Chondrocyte (in vitro differentiated cells): Measurements from ENCODE around the gene KCNN2. TPM values are rescaled to one million over a fixed set of nuclear protein-coding genes. Genes with fewer than 3 reads are reported as not detected.
A peak's percentile ranks its signal among the peaks of the same experiment; 100 is the strongest.

ENCODE experiments used
- DNase-seq: peaks from one replicate; pipeline ENCODE4 v3.0.0; 2021; ENCODE audit warnings: mixed read lengths, low spot score
- H3K27ac Mint-ChIP-seq: one replicate; pipeline ENCODE4 v1.8.0; 2021; ENCODE audit warnings: mild to moderate bottlenecking, moderate library complexity, mixed read lengths; ENCODE audit not compliant: unreplicated experiment
- H3K27me3 Mint-ChIP-seq: 2 replicates; pipeline ENCODE4 v1.8.0; 2021; ENCODE audit warnings: low read depth, mixed read lengths
- H3K36me3 Mint-ChIP-seq: 2 replicates; pipeline ENCODE4 v1.8.0; 2021; ENCODE audit warnings: low read depth, mixed read lengths
- H3K4me1 Mint-ChIP-seq: 2 replicates; pipeline ENCODE4 v1.8.0; 2021; ENCODE audit warnings: low read depth, mild to moderate bottlenecking, mixed read lengths
- H3K4me3 Mint-ChIP-seq: one replicate; pipeline ENCODE4 v1.8.0; 2021; ENCODE audit warnings: mild to moderate bottlenecking, moderate library complexity, mixed read lengths; ENCODE audit not compliant: unreplicated experiment
- H3K9me3 Mint-ChIP-seq: 2 replicates; pipeline ENCODE4 v1.8.0; 2021; ENCODE audit warnings: low read depth, mixed read lengths
- CTCF ChIP-seq: fragments of 200-600 bp; sonication (generic); IDR thresholded peaks from 2 replicates; pipeline ENCODE4 v1.5.0; 2021; ENCODE audit warnings: antibody characterized with exemption, mild to moderate bottlenecking, moderate library complexity
- total RNA-seq: library from RNA; stranded (reverse); gene quantifications from 3 replicates; pipeline ENCODE4 v1.2.1, GENCODE V29; 2021

Gene KCNN2
- total RNA-seq, 1 donor from 2014 or later, result not detected

- Mint-ChIP-seq H3K9me3 (peaks cover 11% of the 10 kb centered on the region), H3K36me3 (peaks cover 1% of the 10 kb centered on the region), H3K27me3 (peaks cover 5% of the 10 kb centered on the region), H3K4me3 (no peak overlapping the region), H3K4me1 (peaks cover 13% of the 10 kb centered on the region), H3K27ac (no peak overlapping the region)
- no peak for TF ChIP-seq CTCF
- DNase-seq, result no peak
Observed at GRCh38 chr5:114339108-114339507, 22.8 kb upstream of the KCNN2 start.

DNA sequence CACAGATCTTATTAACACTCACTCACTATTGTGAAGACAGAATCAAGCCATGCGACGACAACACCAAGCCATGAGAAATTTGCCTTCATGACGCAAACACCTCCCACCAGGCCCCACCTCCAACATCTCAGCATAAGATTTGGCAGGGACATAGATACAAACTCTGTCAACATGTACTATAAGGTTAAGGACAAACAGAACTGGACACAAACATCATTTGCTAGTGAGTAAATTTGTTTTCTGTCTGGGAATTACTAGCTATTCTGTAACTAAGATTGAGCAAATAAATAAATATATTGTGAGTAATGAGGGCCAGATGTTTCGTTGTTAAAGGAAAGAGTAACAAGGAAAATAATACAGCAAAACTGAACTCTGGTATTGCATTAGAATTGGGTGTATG lies 15.7 kb upstream of the KCNN2 start:
- DNase-seq, result no peak
- TF ChIP-seq CTCF, result no peak
- Mint-ChIP-seq H3K4me3 (no peak overlapping the region), H3K4me1 (no peaks in the 10 kb centered on the region), H3K9me3 (no peaks in the 10 kb centered on the region), H3K27me3 (peaks cover 24% of the 10 kb centered on the region), H3K27ac (no peak overlapping the region), H3K36me3 (no peaks in the 10 kb centered on the region)

DNA sequence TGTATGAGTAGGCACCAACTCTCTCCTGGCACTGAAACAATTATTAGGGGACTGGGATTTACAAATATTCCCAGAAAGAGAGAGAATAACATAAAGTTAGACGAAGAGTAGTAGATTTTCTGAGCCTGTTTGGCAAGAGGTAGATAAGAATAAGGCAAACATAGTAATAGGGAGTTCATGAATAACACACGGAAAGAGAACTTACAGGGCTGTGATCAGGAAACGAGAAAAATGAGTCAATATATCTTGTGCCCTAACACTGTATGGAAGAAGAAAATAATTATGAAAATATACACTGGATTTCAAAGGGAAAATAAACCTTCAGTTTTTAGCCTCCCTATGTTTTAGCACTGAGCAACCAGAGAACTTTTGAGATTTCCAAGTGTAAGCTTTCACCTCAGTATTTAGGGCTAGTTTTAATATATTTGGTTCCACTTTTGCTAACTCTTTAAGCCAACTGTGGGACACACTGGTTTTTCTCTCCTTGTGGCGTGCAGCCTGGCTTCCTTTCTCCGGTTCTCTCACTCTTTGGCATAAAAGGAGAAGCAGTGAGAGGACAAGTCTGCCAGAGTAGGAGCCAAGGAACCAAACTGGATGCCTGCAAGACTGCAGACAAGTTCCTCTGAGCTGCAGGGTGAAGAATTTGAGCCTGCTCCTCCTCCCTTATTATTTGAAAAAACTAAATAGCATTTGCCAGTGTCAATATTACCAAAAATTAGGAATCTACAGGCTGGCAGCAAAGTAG lies 6.6 kb upstream of the KCNN2 start:
- no peaks in the 10 kb centered on the region for H3K4me1 Mint-ChIP-seq
- H3K9me3 Mint-ChIP-seq, result peaks cover 3% of the 10 kb centered on the region
- DNase-seq, result no peak
- H3K27me3 Mint-ChIP-seq, result peaks cover 52% of the 10 kb centered on the region
- no peak overlapping the region for H3K4me3 Mint-ChIP-seq
- no peak for TF ChIP-seq CTCF
- no peak overlapping the region for H3K27ac Mint-ChIP-seq
- no peaks in the 10 kb centered on the region for H3K36me3 Mint-ChIP-seq

DNA sequence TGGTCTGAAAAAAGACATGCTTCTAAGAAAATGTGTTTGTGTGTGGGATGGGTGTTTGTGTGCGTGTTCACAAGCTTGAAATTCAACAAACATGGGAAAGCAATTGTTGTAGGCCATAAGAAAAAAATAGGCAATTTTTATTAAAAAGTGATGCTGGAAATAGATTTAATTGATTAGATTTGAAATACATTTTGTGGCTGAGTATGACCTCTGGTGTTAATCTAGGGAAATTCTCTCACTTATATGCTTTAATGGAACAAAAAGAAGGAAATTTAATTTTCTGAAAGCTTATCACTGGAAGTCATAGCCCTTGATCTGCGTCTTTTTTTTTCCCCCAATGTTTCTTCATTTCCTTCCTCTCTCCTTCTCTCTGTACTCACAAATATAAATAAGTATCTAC lies 3.5 kb upstream of the KCNN2 start:
- no peak overlapping the region for H3K4me3 Mint-ChIP-seq
- no peaks in the 10 kb centered on the region for H3K9me3 Mint-ChIP-seq

DNA sequence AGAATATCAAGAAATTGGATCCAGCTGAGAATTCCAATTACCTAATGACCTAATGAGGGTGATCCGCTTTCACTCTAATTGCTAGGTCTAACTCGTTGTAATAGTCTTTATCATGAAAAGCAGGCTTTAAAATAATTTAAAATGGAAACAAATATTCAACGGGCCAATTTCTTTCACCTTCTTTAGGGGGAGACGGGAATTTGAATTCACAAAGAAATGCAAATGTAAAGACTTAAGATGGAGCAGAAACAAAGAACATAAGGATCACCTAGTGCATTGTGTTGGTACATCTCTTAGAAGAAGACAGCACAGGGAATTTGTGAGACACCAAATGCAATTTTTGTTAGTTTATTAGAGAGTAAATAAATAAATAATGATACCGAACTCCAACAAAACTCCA lies 1.5 kb upstream of the KCNN2 start:
- H3K27ac Mint-ChIP-seq, result no peak overlapping the region
- no peak for TF ChIP-seq CTCF
- no peak for DNase-seq
- H3K27me3 Mint-ChIP-seq, result peaks cover 69% of the 10 kb centered on the region
- no peak overlapping the region for H3K4me3 Mint-ChIP-seq
- peaks cover 2% of the 10 kb centered on the region for H3K36me3 Mint-ChIP-seq
- H3K9me3 Mint-ChIP-seq, result no peaks in the 10 kb centered on the region
- H3K4me1 Mint-ChIP-seq, result peaks cover 25% of the 10 kb centered on the region

More for the DNA sequence above, 3.5 kb upstream of the KCNN2 start:
- peak; percentile 76 for TF ChIP-seq CTCF
- Mint-ChIP-seq H3K4me1 (peaks cover 20% of the 10 kb centered on the region), H3K36me3 (peaks cover 2% of the 10 kb centered on the region), H3K27ac (no peak overlapping the region), H3K27me3 (peaks cover 63% of the 10 kb centered on the region)
- DNase-seq, result no peak
